KMS-11 (cell line): ENCODE results near the gene HTRA3.

ENCODE experiments used
- H2AFZ ChIP-seq: fragments of 200-600 bp; sonication (generic); 2 replicates; pipeline ENCODE4 v1.6.1; 2016; ENCODE audit warnings: antibody characterized with exemption, mixed run types, low read depth
- H3K27ac ChIP-seq: fragments of 200-600 bp; sonication (generic); 2 replicates; pipeline ENCODE4 v1.6.1; 2016; ENCODE audit warnings: mild to moderate bottlenecking, mixed run types
- H3K27me3 ChIP-seq: fragments of 200-600 bp; sonication (generic); 2 replicates; pipeline ENCODE4 v1.6.1; 2017; ENCODE audit warnings: mild to moderate bottlenecking, low read depth, mixed run types, moderate library complexity; ENCODE audit not compliant: insufficient read depth
- H3K36me3 ChIP-seq: fragments of 200-600 bp; sonication (generic); 2 replicates; pipeline ENCODE4 v1.6.1; 2017; ENCODE audit warnings: mild to moderate bottlenecking, mixed run types; ENCODE audit not compliant: insufficient read depth
- H3K4me1 ChIP-seq: fragments of 200-600 bp; sonication (generic); 2 replicates; pipeline ENCODE4 v1.6.1; 2016; ENCODE audit warnings: mild to moderate bottlenecking, low read depth, mixed run types; ENCODE audit not compliant: poor library complexity, severe bottlenecking
- H3K4me2 ChIP-seq: fragments of 200-600 bp; sonication (generic); 2 replicates; pipeline ENCODE4 v1.7.0; 2016; ENCODE audit warnings: mild to moderate bottlenecking, mixed run types
- H3K4me3 ChIP-seq: fragments of 200-600 bp; sonication (generic); IDR thresholded peaks from 2 replicates; pipeline ENCODE4 v1.6.1; 2017; ENCODE audit warnings: low read depth, low read length, mixed read lengths; ENCODE audit not compliant: insufficient read depth
- H3K79me2 ChIP-seq: fragments of 200-600 bp; sonication (generic); 2 replicates; pipeline ENCODE4 v1.6.1; 2016; ENCODE audit warnings: low read depth, mixed run types; ENCODE audit not compliant: insufficient read depth
- H3K9ac ChIP-seq: fragments of 200-600 bp; sonication (generic); 2 replicates; pipeline ENCODE4 v1.6.1; 2016; ENCODE audit warnings: mild to moderate bottlenecking, mixed run types
- H4K20me1 ChIP-seq: fragments of 200-600 bp; sonication (generic); 2 replicates; pipeline ENCODE4 v1.6.1; 2016; ENCODE audit warnings: mild to moderate bottlenecking, mixed run types; ENCODE audit not compliant: insufficient read depth
- TF ChIP-seq, protein P1 (sequence below): fragments of 200-600 bp; sonication (generic); conservative IDR thresholded peaks from 2 replicates; pipeline ENCODE4 v1.6.1; 2017; ENCODE audit warnings: low read depth, mild to moderate bottlenecking, antibody characterized with exemption, low read length, moderate library complexity, mixed read lengths

The HTRA3 gene

DNA sequence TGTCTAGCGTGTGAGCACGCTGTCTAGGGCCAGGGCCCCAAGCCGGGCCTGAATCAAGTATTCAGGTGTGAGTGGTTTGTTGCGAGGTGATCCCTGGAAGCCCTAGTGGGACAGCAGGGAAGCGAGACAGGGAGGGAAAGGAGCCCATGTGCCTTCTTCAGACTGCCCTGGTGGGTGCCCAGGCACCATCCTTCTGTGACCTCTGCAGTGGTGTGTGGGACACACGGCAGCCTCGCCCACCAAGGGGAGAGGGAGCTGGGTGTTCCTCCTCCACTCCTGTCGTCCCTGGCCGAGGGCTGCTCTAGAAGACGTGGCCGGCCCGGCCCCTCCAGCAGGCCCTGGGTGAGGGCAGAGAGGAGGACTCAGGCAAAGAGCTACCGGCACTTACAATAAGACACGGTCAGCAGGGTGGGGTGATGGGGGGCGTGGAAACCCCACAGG is 47.4 kb downstream of the HTRA3 start:
- H3K27me3 ChIP-seq = no peaks in the 10 kb centered on the region; the same call in 1 of the 2 replicates
- no peaks in the 10 kb centered on the region for H3K4me1 ChIP-seq
- H3K4me2 ChIP-seq = no peak overlapping the region
- no peak overlapping the region for H3K9ac ChIP-seq
- H2AFZ ChIP-seq = no peak overlapping the region
- H3K4me3 ChIP-seq = no peak overlapping the region
- no peaks in the 10 kb centered on the region for H3K79me2 ChIP-seq
- H4K20me1 ChIP-seq = no peaks in the 10 kb centered on the region
- TF ChIP-seq, protein P1, sequence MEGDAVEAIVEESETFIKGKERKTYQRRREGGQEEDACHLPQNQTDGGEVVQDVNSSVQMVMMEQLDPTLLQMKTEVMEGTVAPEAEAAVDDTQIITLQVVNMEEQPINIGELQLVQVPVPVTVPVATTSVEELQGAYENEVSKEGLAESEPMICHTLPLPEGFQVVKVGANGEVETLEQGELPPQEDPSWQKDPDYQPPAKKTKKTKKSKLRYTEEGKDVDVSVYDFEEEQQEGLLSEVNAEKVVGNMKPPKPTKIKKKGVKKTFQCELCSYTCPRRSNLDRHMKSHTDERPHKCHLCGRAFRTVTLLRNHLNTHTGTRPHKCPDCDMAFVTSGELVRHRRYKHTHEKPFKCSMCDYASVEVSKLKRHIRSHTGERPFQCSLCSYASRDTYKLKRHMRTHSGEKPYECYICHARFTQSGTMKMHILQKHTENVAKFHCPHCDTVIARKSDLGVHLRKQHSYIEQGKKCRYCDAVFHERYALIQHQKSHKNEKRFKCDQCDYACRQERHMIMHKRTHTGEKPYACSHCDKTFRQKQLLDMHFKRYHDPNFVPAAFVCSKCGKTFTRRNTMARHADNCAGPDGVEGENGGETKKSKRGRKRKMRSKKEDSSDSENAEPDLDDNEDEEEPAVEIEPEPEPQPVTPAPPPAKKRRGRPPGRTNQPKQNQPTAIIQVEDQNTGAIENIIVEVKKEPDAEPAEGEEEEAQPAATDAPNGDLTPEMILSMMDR = no peak
- no peak overlapping the region for H3K27ac ChIP-seq
- H3K36me3 ChIP-seq = no peaks in the 10 kb centered on the region

DNA sequence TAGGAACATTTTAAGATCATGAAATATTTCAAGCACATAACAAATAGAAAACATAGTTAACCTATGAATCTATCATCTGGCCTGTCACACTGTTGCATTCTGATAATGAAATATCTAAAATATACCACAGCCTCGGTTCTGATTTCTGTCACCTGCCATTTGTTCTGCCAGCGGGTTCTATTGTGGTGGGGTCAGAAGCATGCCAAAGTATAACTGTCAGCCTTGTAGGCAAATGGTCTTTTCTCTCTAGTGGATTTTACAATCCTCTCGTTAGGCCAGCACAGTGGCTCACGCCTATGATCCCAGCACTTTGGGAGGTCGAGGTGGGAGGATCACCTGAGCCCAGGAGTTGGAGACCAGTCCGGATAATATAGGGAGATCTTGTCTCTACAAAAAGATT is 47.9 kb downstream of the HTRA3 start:
- Histone ChIP-seq H3K9ac (no peak overlapping the region), H2AFZ (no peak overlapping the region)
- TF ChIP-seq, protein P1 = no peak

DNA sequence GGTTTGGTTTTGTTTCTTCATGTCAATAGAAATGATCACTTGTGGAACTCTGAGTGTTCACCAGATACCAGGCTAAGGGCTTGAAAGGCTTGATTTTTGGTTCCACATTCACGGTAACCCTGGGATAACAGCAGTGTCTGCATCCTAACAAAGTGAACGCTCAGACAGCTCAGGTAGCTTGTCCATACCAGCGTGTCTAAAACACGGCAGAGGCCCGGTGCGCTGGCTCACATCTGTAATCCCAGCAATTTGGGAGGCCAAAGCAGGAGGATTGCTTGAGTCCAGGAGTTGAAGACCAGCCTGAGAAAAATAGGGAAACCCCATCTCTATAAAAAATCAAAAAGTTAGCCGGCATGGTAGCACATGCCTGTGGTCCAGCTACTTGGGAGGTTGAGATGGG is 49.0 kb downstream of the HTRA3 start:
- Histone ChIP-seq H3K27me3 (no peaks in the 10 kb centered on the region; the same call in 1 of the 2 replicates), H3K4me2 (no peak overlapping the region), H3K9ac (no peak overlapping the region), H3K4me3 (no peak overlapping the region), H3K36me3 (no peaks in the 10 kb centered on the region), H3K27ac (no peak overlapping the region), H4K20me1 (no peaks in the 10 kb centered on the region), H3K4me1 (no peaks in the 10 kb centered on the region), H3K79me2 (no peaks in the 10 kb centered on the region), H2AFZ (no peak overlapping the region)
- TF ChIP-seq, protein P1 = no peak

More for the DNA sequence above, 47.9 kb downstream of the HTRA3 start:
- H3K36me3 ChIP-seq = no peaks in the 10 kb centered on the region
- H3K4me1 ChIP-seq = no peaks in the 10 kb centered on the region
- no peak overlapping the region for H3K27ac ChIP-seq
- no peak overlapping the region for H3K4me2 ChIP-seq
- no peaks in the 10 kb centered on the region for H3K79me2 ChIP-seq
- H3K27me3 ChIP-seq = no peaks in the 10 kb centered on the region; the same call in 1 of the 2 replicates
- H3K4me3 ChIP-seq = no peak overlapping the region
- H4K20me1 ChIP-seq = no peaks in the 10 kb centered on the region

DNA sequence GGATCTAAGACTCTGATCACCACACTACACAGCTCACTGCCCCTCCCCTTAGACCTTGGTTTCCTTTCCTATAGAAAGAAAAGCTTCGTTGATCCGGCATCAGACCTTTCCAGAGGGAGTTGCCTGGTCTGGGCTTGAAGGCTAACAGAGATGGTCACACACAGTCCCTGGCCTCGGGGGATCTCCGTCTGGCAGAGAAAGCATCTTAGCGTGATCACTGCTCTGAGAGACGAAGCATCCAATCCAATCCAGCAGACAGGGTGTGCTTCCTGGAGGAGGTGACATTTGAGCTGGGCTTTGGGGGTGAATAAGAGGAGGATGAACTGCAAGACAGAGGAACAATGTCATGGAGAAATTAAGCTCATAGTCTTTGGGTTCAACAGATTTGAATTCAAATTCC is 49.5 kb downstream of the HTRA3 start:
- no peaks in the 10 kb centered on the region for H3K79me2 ChIP-seq
- no peak overlapping the region for H3K4me3 ChIP-seq
- H3K4me2 ChIP-seq = no peak overlapping the region
- H3K27ac ChIP-seq = no peak overlapping the region
- H2AFZ ChIP-seq = no peak overlapping the region
- H3K27me3 ChIP-seq = no peaks in the 10 kb centered on the region; the same call in 1 of the 2 replicates
- no peak overlapping the region for H3K9ac ChIP-seq
- H4K20me1 ChIP-seq = no peaks in the 10 kb centered on the region
- no peaks in the 10 kb centered on the region for H3K36me3 ChIP-seq
- H3K4me1 ChIP-seq = no peaks in the 10 kb centered on the region
- TF ChIP-seq, protein P1 = no peak
